Duodenal mucosa (tissue), 2 donors: ENCODE results near the gene CAB39L.

Experiments
- H3K27ac ChIP-seq: one replicate; pipeline ENCODE4 v1.7.0; 2013; ENCODE audit warnings: low read depth, low read length
- H3K27me3 ChIP-seq, 2 donors: one replicate each; pipeline ENCODE4 v1.7.0; 2013; ENCODE audit warnings: low read length in 2 of 2, control low read depth in 1 of 2; ENCODE audit not compliant: insufficient read depth in 2 of 2, control insufficient read depth in 1 of 2
- H3K36me3 ChIP-seq, 2 donors: one replicate each; pipeline ENCODE4 v1.7.0; 2013; ENCODE audit warnings: low read length in 2 of 2, control low read depth in 1 of 2; ENCODE audit not compliant: insufficient read depth in 2 of 2, control insufficient read depth in 1 of 2
- H3K4me1 ChIP-seq, 2 donors: one replicate each; pipeline ENCODE4 v1.7.0; 2013; ENCODE audit warnings: low read length in 2 of 2, control low read depth in 1 of 2; ENCODE audit not compliant: insufficient read depth in 2 of 2, control insufficient read depth in 1 of 2
- H3K4me3 ChIP-seq, 2 donors: one replicate each; pipeline ENCODE4 v1.7.0; 2013; ENCODE audit warnings: low read length in 2 of 2, low read depth in 1 of 2
- H3K9ac ChIP-seq, 2 donors: one replicate each; pipeline ENCODE4 v1.7.0; 2013; ENCODE audit warnings: low read length in 2 of 2, low read depth in 1 of 2
- H3K9me3 ChIP-seq, 2 donors: one replicate each; pipeline ENCODE4 v1.7.0; 2013; ENCODE audit warnings: low read length in 2 of 2, control low read depth in 1 of 2; ENCODE audit not compliant: control insufficient read depth in 1 of 2

The CAB39L gene

DNA sequence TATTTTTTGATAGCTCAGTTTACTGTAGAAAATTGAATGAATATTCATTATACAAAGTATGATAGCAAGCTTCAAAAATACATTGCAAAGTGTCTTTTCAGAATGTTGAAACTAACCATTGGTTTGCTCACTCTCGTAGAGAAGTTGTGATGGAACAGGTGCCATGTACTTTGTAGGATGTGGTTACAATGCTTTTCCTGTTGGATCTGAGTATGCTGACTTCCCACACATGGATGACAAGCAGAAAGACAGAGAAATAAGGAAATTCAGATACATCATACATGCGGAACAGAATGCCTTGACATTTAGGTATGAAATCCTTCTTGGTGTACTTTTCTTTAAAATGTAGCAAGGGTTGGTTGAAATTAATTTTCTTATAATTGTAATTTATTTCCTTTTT lies 165.7 kb downstream of the CAB39L start:
- peaks cover 0 to 3% of the 10 kb centered on the region in 2 donors for H3K36me3 ChIP-seq
- H3K9me3 ChIP-seq = no peaks in the 10 kb centered on the region
- H3K9ac ChIP-seq = no peak overlapping the region
- no peak overlapping the region for H3K4me3 ChIP-seq
- H3K27ac ChIP-seq = no peak overlapping the region
- H3K27me3 ChIP-seq = no peaks in the 10 kb centered on the region
- H3K4me1 ChIP-seq = no peaks in the 10 kb centered on the region

DNA sequence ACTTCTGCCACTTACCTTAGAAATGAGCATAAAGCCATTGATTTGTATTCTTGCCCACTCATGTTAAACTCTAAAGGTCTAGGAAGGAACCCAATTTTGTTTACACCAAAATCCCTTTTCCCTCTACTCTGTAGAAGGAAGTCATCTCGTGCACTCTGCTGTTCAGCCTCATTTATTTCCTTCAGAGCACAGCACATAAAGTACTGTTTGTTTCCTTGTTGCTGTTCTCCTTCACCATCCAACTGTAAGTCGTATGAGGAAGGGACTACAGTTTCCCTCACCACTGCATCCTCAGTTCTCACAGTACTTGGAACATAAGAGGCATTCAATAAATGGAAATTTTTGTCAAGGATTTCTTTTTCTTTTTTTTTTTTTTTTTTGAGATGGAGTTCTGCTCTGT lies 171.6 kb downstream of the CAB39L start:
- H3K9me3 ChIP-seq = no peaks in the 10 kb centered on the region
- H3K36me3 ChIP-seq = peaks cover 6 to 9% of the 10 kb centered on the region in 2 donors
- no peak overlapping the region for H3K27ac ChIP-seq
- H3K4me1 ChIP-seq = no peaks in the 10 kb centered on the region
- no peaks in the 10 kb centered on the region for H3K27me3 ChIP-seq
- H3K4me3 ChIP-seq = no peak overlapping the region
- H3K9ac ChIP-seq = no peak overlapping the region

DNA sequence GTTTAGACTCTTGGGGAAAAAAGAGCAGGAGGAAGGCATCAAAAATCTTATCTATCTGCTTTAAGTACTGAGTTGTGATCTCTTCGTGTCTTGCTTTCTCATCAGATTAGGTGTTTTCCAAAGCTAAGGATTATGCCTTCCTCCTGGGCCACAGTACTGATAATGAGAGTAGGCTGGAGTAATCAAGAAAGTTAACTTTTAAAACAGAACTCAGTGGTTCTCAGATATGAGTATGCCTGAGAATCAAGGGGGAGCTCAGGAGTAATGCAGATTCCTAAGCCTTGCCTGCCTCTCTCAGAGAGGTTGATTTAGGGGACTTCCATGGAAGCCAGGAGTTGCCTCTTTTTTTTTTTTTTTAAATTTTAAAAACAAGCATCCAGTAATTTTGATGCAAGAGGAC lies 172.6 kb downstream of the CAB39L start:
- Histone ChIP-seq H3K36me3 (peaks cover 5 to 9% of the 10 kb centered on the region in 2 donors), H3K4me1 (no peaks in the 10 kb centered on the region), H3K4me3 (no peak overlapping the region), H3K27ac (no peak overlapping the region), H3K9ac (no peak overlapping the region), H3K27me3 (no peaks in the 10 kb centered on the region), H3K9me3 (no peaks in the 10 kb centered on the region)

DNA sequence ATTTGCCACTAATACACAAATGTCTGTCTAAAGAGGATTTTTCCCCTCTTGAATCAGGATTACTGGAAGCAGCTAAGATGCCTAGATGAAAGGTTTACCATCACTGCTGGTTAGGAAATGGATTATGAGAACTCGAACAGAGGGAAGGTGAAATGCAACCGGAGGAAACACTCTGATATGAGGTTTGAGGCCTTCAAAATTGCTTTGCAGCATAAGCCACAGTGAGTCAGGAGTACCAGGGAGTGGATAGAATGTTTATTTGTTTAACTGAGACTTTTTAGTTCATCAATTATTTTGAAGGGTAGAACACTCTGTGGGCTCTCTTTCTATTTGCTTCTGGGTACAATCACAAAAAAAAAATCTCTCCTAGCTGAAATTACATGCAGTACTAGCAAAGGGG lies 178.0 kb downstream of the CAB39L start:
- Histone ChIP-seq H3K4me3 (no peak overlapping the region), H3K27ac (no peak overlapping the region), H3K9ac (no peak overlapping the region), H3K4me1 (no peaks in the 10 kb centered on the region), H3K36me3 (peaks cover 5 to 24% of the 10 kb centered on the region in 2 donors), H3K9me3 (no peaks in the 10 kb centered on the region), H3K27me3 (no peaks in the 10 kb centered on the region)

DNA sequence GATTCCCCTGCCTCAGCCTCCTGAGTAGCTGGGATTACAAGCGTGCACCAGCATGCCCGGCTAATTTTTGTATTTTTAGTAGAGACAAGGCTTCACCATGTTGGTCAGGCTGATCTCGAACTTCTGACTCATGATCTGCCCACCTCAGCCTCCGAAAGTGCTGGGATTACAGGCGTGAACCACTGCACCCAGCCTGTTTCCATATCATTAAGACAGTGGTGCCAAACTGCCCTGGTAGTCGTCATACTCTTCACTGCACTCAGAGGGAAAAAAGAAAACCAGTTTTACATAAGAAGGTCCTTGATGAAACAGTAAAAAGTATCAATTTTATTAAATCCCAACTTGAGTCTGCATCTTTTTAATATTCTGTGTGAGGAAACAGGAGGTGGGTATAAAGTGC lies 181.2 kb downstream of the CAB39L start:
- Histone ChIP-seq H3K9ac (no peak overlapping the region), H3K27me3 (no peaks in the 10 kb centered on the region), H3K27ac (no peak overlapping the region), H3K9me3 (no peaks in the 10 kb centered on the region), H3K4me3 (no peak overlapping the region), H3K36me3 (peaks cover 10 to 19% of the 10 kb centered on the region in 2 donors), H3K4me1 (no peaks in the 10 kb centered on the region)

DNA sequence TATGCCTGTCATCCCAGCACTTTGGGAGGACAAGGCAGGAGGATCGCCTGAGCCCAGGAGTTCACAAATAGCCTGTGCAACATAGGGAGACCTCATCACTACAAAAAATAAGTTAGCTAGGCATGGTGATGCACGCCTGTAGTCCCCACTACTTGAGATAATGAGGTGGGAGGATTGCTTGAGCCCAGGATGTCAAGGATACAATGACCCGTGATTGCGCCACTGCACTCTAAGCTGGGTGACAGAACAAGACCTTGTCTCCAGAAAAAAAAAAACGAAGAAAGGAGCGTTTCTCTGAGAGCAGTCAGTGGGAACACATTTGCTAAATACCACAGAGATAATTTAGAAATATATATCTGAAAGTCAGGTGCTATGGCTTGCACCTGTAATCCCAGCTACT lies 184.3 kb downstream of the CAB39L start:
- no peaks in the 10 kb centered on the region for H3K4me1 ChIP-seq
- no peak overlapping the region for H3K27ac ChIP-seq
- H3K9ac ChIP-seq = no peak overlapping the region
- H3K4me3 ChIP-seq = no peak overlapping the region
- H3K36me3 ChIP-seq = peaks cover 11 to 23% of the 10 kb centered on the region in 2 donors
- no peaks in the 10 kb centered on the region for H3K27me3 ChIP-seq
- H3K9me3 ChIP-seq = no peaks in the 10 kb centered on the region
